GM21723 (cell line): Measurements from ENCODE around the gene GNAT2.
"Not testable (repeated sequence)": the region's sequence is repeated elsewhere in the genome, so short reads cannot be mapped to it uniquely, and the experiment has no call there.

Experiments
- ATAC-seq: cut with Tn5 transposase; IDR thresholded peaks from one replicate; pipeline ENCODE4 v1.9.1; 2021; ENCODE audit warnings: mild to moderate bottlenecking, moderate library complexity; ENCODE audit not compliant: unreplicated experiment

Gene GNAT2

GRCh38 chr1:109619576-109620400, at the start of gene GNAT2, which contains the start of gene AMPD2:
Gene GNAT2, minus strand, starts transcription at chr1:109619616. Its CDS starts 6,746 bp downstream, at chr1:109612870.
Gene AMPD2, plus strand, starts transcription at chr1:109619837. Its CDS starts 1,339 bp downstream, at chr1:109621176.
- ATAC-seq = peak; percentile 49

GRCh38 chr1:109668123-109668775, 48.8 kb upstream of the GNAT2 start:
- ATAC-seq = peak; percentile 29

GRCh38 chr1:109667452-109668122, 48.2 kb upstream of the GNAT2 start, which contains the start of gene GSTM2:
Gene GSTM2, plus strand, starts transcription at chr1:109668057. Its CDS starts 59 bp downstream, at chr1:109668116.
- peak; percentile 99 for ATAC-seq

- ATAC-seq = no peak
Measured at GRCh38 chr1:109664671-109665070, 45.3 kb upstream of the GNAT2 start.

- no peak for ATAC-seq
Measured at GRCh38 chr1:109661391-109661790, 42.0 kb upstream of the GNAT2 start.

GRCh38 chr1:109660691-109661026, 41.2 kb upstream of the GNAT2 start:
- not testable (repeated sequence) for ATAC-seq

- ATAC-seq = no peak
Measured at GRCh38 chr1:109659997-109660690, 40.7 kb upstream of the GNAT2 start.

GRCh38 chr1:109659145-109659544, 39.7 kb upstream of the GNAT2 start:
- ATAC-seq = no peak

- ATAC-seq = no peak
Measured at GRCh38 chr1:109658533-109659042, 39.2 kb upstream of the GNAT2 start.

- no peak for ATAC-seq
Measured at GRCh38 chr1:109657970-109658369, 38.6 kb upstream of the GNAT2 start.

- no peak for ATAC-seq
Measured at GRCh38 chr1:109657395-109657794, 38.0 kb upstream of the GNAT2 start.

- peak; percentile 93 for ATAC-seq
Measured at GRCh38 chr1:109655615-109656519, 36.5 kb upstream of the GNAT2 start, which contains the start of gene GSTM4. Gene GSTM4, plus strand, starts transcription at chr1:109656099. Its CDS starts 291 bp downstream, at chr1:109656390.

GRCh38 chr1:109654519-109654918, 35.1 kb upstream of the GNAT2 start:
- no peak for ATAC-seq

- no peak for ATAC-seq
Measured at GRCh38 chr1:109653306-109653705, 33.9 kb upstream of the GNAT2 start.

GRCh38 chr1:109652402-109652801, 33.0 kb upstream of the GNAT2 start:
- ATAC-seq = no peak

- ATAC-seq = no peak
Measured at GRCh38 chr1:109650609-109651008, 31.2 kb upstream of the GNAT2 start.

- ATAC-seq = no peak
Measured at GRCh38 chr1:109649491-109649914, 30.1 kb upstream of the GNAT2 start.

GRCh38 chr1:109644670-109645069, 25.3 kb upstream of the GNAT2 start:
- ATAC-seq = no peak

- ATAC-seq = peak; percentile 83
Measured at GRCh38 chr1:109643385-109644230, 24.2 kb upstream of the GNAT2 start.
